ENCODE measurements around the gene RPL41. TPM values are rescaled to one million over a fixed set of nuclear protein-coding genes. Genes with fewer than 3 reads are reported as not detected.
"Not testable (repeated sequence)": the region's sequence is repeated elsewhere in the genome, so short reads cannot be mapped to it uniquely, and the experiment has no call there.

Gene RPL41
- total RNA-seq: 1,000 to 10,000 TPM; 3,675 to 5,580 (median 4,429) TPM

GRCh38 chr12:56116267-56117081 lies at the start of gene RPL41:
Gene RPL41 (plus strand): TSS chr12:56116633.
- intact Hi-C loops (cut with DNase I; ENCODE audit: low total_unique reads): no loop called here
- Histone ChIP-seq H3K4me3 (peak within 1 kb of the TSS; percentile 75 to 81 (median 80)), H3K36me3 (no peaks in the 10 kb centered on the region), H3K27me3 (no peaks in the 10 kb centered on the region), H3K27ac (peak within 1 kb of the TSS; percentile 96 to 98), H3K4me1 (peaks cover 5 to 8% of the 10 kb centered on the region in 2 donors), H3K9me3 (no peaks in the 10 kb centered on the region)
- TF ChIP-seq CTCF (IDR thresholded peaks at IDR 0.05) (peak in 1 of 3 donors; percentile 47), POLR2A (IDR thresholded peaks at IDR 0.05) (peak; percentile 99), POLR2AphosphoS5 (IDR thresholded peaks at IDR 0.05) (peak; percentile 98 to 100 (median 100))
- DNase-seq (ENCODE audit: low spot score in 2 of 2): peak; percentile 94 to 96

- intact Hi-C loops (cut with DNase I; ENCODE audit: low total_unique reads): no loop called here
- Histone ChIP-seq H3K27me3 (no peaks in the 10 kb centered on the region), H3K27ac (no peak overlapping the region), H3K4me3 (no peak overlapping the region), H3K4me1 (no peaks in the 10 kb centered on the region), H3K9me3 (no peaks in the 10 kb centered on the region), H3K36me3 (no peaks in the 10 kb centered on the region)
- TF ChIP-seq CTCF (IDR thresholded peaks at IDR 0.05) (no peak), POLR2AphosphoS5 (IDR thresholded peaks at IDR 0.05) (no peak), POLR2A (IDR thresholded peaks at IDR 0.05) (no peak)
- DNase-seq (ENCODE audit: low spot score in 2 of 2): no peak
These were observed 44.8 kb upstream of the RPL41 start for GRCh38 chr12:56071648-56072047.

GRCh38 chr12:56074396-56074795 lies 42.0 kb upstream of the RPL41 start:
- Histone ChIP-seq H3K36me3 (no peaks in the 10 kb centered on the region), H3K4me1 (no peaks in the 10 kb centered on the region), H3K27ac (no peak overlapping the region), H3K9me3 (no peaks in the 10 kb centered on the region), H3K27me3 (no peaks in the 10 kb centered on the region), H3K4me3 (no peak overlapping the region)
- intact Hi-C loops (cut with DNase I; ENCODE audit: low total_unique reads): no loop called here
- DNase-seq (ENCODE audit: low spot score in 2 of 2): no peak
- TF ChIP-seq POLR2AphosphoS5 (IDR thresholded peaks at IDR 0.05): no peak
- no peak for TF ChIP-seq CTCF (IDR thresholded peaks at IDR 0.05)
- no peak for TF ChIP-seq POLR2A (IDR thresholded peaks at IDR 0.05)

GRCh38 chr12:56077966-56078365 lies 38.5 kb upstream of the RPL41 start:
- H3K27ac ChIP-seq: peak overlapping the region in 1 of 2 donors; percentile 88
- H3K27me3 ChIP-seq; H3K36me3 ChIP-seq; H3K9me3 ChIP-seq; DNase-seq (ENCODE audit: low spot score in 2 of 2); H3K4me3 ChIP-seq; intact Hi-C loops (cut with DNase I; ENCODE audit: low total_unique reads); H3K4me1 ChIP-seq: not testable (repeated sequence)

- no peaks in the 10 kb centered on the region for H3K36me3 ChIP-seq
- no peak for DNase-seq (ENCODE audit: low spot score in 2 of 2)
- H3K9me3 ChIP-seq: no peaks in the 10 kb centered on the region
- H3K4me1 ChIP-seq: no peaks in the 10 kb centered on the region
- TF ChIP-seq CTCF (IDR thresholded peaks at IDR 0.05): no peak
- no peak for TF ChIP-seq POLR2A (IDR thresholded peaks at IDR 0.05)
- TF ChIP-seq POLR2AphosphoS5 (IDR thresholded peaks at IDR 0.05): no peak
- peak overlapping the region; percentile 88 to 91 for H3K27ac ChIP-seq
- no peaks in the 10 kb centered on the region for H3K27me3 ChIP-seq
- intact Hi-C loops (cut with DNase I; ENCODE audit: low total_unique reads): no loop called here
- H3K4me3 ChIP-seq: peak overlapping the region in 1 of 3 donors; percentile 82
These were observed 38.0 kb upstream of the RPL41 start for GRCh38 chr12:56078427-56078826.
